Lung microvascular endothelial cell (primary cell): ENCODE results near the gene IQSEC1. TPM values are rescaled to one million over a fixed set of nuclear protein-coding genes. Genes with fewer than 3 reads are reported as not detected.
A peak's percentile ranks its signal among the peaks of the same experiment; 100 is the strongest.
"Not testable (repeated sequence)": the region's sequence is repeated elsewhere in the genome, so short reads cannot be mapped to it uniquely, and the experiment has no call there.

Source experiments
- DNase-seq, 2 donors: peaks; one replicate each; pipeline versions ENCODE4 v3.0.0 to v3.0.0-alpha.2; 2010; ENCODE audit warnings: low read depth in 2 of 2
- total RNA-seq: library from RNA; depleted of rRNA; stranded (reverse); fragments of >200 nt; gene quantifications from 2 replicates; pipeline ENCODE4 v1.2.1, GENCODE V29; 2014

Gene IQSEC1
- total RNA-seq, 1 donor from 2014 or later: 63.7 TPM

DNA sequence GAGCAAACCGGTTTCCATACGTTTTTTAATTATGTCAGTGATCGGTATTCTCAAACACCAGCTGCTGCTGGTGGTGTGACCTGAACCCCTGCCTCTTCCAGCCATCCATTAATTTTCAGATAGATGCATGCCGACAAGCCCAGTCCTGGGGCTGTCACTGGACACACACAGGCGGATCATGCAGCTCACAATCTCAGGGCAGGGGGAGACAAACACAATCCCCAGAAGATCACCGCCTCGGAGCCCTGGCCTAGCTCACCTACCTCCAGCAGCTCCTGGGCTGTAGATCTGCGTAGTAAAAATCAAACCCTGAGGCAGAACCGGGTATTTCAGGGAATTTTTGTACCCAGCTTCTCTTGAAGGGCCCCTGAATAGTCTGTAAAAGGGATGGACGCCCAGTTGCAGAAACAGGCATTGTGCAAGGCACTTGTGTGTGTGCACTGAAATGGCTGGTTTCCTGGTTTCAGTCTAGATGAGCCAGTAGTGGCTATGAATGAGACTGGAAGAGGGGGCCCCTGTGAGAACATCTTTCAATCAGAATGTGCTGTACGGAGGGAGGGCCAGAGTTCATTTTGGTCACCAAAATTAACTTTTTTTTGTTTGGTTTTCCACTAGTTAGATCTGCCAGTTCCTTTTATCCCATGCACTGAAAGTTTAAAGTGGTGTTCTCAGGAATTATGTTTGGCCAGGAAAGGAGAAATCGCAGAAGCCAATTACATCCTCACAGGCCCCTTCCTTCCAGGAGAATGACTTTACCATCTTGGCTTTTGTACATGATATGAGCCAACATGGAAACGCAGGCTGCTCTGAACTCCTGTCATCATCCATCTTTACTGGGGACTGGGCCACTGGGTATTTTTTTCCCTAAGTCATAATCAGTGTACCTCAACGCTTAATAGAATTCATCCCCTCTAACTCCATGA lies 176.9 kb downstream of the IQSEC1 start:
- peak in 1 of 2 donors; percentile 20 for DNase-seq

DNA sequence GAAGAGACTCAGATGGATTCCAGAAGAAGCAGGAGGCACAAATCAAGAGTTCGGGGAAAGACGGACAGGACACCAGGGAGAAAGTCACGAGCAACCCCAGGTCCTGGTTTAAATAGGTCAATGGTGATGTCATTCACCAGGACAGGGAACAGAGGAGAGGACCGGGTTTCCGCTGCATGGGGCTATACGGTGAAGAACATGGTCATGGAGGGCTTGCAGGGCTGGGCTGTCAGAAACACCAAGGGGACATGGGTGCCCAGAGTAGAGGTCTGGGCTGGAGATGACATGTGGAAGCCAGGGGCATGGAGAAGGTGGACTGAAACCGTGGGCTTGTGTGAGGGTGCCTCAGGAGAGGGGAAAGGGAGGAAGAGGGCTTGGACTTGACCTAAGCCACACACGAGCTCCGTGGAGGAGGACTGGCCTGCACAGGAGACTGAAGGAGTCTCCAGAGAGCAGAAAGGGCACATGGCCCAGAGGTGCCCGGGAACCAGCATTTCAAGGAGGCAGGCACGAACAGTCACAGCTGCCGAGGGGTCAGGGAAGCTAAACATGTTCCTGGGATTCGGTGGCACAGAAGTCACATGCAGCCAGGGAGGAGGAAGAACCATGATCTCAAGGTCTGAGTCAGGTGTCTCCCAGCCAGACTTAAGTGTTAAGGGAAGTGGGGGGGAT lies 177.7 kb downstream of the IQSEC1 start:
- peak in 1 of 2 donors; percentile 14 for DNase-seq

DNA sequence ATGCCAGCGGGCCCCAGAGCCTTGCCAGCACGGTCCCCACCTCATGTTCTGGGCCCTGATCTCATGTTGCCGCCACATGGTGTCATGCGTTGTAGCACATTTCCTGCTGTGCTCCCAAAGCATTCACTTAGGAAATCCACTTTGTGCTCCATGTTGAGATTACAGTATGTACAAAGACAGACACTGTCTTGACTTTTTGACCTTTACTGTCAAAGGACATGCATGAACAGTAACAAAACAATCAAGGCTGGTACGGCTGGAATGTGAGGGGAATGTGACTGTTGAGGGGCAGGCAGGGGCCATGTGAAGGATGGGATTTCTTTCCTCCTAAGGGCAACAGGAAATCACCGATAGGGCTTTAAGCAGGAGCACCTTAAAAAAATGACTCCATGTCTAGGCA lies 178.6 kb downstream of the IQSEC1 start:
- peak in 1 of 2 donors; percentile 41 for DNase-seq

DNA sequence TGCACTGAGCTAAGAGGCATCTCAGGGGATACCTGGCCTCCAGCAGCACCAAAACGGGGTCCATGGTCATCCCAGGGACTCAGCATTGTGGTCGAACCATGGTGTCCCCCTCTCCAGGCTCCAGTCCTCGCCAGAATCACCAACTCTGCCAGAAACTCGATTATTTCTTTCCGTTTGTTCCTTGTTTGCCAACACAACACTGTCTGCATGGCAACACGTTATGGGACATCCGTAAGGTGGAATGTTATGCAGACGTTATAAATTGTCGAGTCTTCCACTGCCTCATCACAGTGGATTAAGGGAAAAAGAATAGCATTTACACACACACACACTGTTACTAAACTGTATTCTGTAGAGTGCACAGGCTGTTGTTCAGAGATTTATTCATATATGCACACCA lies 179.4 kb downstream of the IQSEC1 start:
- peak in 1 of 2 donors; percentile 66 for DNase-seq

DNA sequence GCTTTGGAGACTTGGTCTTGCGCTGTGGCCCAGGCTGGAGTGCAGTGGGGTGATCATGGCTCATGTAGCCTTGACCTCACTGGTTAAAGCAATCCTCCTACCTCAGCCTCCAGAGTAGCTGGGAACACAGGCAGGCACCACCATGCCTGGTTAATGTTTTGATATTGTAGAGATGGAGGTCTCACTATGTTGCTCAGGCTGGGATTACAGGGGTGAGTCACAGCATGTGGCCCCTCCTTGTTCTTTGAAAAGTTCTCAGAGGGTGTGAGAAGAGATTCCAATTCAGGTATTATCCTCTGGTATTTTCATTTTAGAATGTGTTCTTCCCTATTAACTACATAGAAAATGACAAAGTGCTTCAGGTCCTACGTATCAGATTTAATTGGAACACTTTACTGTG lies 180.0 kb downstream of the IQSEC1 start:
- no peak for DNase-seq

DNA sequence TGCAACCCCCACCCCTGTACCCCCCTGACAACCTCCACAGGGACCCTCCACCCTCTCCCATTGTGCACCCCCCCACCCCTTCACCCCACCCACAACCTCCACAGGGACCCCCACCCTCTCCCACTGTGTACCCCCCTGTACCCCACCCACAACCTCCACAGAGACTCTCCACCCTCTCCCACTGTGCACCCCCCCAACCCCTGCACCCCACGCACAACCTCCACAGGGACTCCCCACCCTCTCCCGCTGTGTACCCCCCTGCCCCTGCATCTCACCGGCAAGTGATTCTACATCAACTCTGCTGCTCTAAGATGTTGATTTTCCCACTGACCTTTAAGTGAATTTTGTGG lies 180.4 kb downstream of the IQSEC1 start:
- no peak for DNase-seq

DNA sequence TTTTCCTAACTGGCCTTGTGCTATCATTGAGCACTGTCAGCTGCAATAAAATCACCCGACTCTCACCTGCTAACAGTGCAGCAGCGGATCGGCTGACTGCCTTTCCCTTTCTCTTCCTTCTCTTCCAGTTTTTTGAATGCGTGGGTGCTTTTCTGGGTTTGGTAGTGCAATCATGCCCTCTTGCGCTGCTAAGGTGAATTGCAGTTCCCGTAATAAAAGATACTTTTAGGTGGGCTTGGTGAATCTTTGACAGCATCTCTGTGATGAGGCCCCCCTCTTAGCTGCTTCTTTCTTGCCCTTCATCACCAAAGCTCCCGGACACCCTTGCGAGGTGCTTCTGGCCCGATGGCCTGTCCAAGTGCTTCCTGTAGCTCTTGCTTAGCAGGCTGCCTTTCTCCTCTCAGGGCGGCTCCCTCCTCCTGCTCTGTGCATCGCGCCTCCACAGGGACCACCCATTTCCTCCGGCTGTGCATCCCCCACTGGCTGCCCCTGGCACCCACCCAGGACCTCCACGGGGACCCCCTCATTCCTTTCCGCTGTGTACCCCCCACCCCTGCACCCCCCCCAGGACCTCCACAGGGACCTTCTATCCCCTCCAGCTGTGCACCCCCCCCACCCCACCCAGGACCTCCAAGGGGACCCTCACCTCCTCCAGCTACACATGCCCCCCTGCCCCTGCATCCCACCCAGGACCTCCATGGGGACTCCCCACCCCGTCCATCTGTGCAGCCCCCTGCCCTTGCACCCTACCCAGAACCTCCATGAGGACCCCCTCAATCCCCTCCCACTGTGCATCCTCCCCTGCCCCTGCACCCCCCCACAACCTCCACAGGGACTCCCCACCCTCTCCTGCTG lies 181.0 kb downstream of the IQSEC1 start:
- DNase-seq: peak; percentile 61 to 81

DNA sequence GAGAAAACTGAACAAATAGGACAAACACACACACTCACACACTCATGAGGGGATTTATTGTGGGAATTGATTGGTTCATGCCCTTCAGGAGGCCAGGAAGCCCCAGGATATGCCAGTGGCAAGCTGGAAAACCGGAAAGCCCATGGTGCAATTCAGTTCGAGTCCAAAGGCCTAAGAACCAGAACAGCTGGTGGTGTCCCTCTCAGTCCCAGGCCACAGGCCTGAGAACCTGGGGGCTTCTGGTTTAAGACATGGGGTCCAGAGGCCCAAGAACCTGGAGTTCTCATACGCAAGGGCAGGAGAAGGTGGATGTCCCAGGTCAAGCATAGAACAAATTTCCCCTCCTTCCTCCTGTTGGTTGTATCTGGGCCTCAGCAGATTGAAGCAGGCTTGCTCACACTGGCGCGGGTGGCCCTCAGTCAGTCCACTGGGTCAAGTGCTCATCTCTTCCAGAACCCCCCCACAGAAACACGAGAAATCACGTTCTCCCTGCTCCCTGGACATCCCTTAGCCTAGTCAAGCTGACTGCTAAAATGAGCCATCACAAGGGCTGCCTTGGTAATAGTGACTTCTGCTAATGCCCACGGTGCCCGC lies 181.7 kb downstream of the IQSEC1 start:
- no peak for DNase-seq

DNA sequence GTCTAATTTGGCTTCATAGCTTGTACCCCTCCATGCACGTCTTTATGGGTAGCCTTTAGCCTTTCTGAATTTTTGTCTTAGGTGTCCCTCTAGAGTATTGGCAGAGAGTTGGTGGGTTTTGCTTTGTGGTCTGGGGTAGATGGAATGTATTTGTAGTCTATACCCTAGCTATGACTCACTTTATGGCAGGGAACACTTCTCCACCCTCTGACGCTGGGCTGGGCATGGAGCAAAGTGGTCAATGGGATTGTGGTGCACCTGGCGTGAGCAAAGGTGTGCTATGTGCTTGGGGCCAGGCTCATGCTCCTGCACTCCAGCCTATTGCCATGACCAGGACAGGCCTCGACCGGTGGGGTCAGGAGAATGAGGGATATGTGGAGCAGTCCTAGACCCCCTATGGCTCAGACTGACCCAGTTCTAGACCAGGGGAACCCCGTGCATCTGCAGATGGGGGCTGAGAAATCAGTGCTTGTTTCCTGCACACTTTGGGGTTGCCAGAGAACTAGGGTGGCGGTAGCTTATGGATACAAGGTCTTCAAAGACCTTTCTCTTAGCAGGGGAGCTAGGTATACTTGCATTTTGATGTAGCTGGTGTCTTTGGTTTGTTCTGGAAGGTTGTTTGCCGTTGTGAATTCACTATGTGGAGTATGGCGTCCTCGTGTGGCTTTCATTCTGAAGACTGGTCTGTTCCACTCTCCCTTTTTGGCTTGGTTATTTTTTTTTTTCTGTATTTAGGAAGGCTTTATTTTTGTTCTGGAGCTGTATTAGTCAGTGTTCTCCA lies 182.4 kb downstream of the IQSEC1 start:
- DNase-seq: no peak

DNA sequence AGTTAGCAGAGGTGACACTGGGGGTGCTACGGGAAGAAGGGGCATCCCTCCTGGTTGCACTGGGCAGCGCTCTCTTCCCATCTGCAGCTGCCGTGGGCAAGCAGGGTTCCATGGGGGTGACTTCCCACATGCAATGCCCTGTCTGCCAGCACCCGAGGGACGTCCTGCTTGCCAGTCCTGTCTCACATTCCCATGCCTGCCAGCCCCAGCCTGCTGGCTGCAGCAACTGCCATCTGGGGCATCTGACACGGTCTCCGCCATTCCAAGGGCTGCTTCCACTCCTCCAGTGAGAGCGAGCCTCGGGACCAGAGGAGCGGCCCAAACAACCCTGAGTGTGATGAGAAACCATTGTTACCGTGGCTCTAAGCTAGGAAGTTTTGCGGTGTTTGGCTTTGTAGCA lies 186.5 kb downstream of the IQSEC1 start:
- DNase-seq: no peak

DNA sequence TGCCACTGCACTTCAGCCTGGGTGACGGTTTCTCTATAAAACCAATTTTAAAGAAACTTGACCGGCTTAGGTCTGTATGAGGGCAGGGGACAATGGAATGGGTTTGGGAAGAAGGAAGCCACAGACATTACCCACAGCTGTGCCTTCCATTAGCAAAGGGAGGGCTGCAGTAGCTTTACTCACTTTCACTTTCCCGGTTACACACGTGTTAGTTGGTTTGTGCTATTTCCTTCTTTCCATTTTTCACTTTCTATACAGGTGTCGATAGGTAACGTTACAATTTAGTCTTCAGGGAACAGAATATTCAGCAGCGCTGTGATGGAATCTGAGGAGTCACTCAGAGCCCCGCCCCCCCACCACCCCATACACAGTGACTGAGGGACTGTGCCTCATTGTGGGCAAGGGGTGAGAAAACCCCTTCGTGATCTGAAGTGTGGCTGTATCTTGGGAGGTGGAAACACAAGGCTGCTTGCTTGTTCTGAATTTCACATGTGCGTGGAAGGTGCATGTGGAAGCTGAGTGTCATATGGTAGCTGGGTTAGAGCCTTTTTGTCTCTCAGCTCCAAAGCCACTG lies 187.0 kb downstream of the IQSEC1 start:
- DNase-seq: no peak

DNA sequence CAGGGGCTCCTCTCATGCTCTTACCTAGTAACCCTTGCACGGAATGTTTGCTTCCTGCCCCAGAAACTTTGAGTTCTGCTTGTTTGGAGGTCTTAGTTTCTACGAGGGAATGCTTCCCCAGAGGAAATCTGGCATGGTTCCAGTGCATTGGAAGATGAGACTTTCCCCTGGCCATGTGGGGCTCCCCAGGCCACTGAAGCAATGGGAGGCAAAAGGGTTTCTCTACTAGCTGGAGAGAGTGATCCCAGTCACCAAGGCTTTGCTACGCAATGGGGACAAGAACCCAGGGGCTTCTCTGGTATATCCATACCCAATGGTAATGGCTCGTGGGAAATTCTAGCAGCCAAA lies 187.7 kb downstream of the IQSEC1 start:
- no peak for DNase-seq

DNA sequence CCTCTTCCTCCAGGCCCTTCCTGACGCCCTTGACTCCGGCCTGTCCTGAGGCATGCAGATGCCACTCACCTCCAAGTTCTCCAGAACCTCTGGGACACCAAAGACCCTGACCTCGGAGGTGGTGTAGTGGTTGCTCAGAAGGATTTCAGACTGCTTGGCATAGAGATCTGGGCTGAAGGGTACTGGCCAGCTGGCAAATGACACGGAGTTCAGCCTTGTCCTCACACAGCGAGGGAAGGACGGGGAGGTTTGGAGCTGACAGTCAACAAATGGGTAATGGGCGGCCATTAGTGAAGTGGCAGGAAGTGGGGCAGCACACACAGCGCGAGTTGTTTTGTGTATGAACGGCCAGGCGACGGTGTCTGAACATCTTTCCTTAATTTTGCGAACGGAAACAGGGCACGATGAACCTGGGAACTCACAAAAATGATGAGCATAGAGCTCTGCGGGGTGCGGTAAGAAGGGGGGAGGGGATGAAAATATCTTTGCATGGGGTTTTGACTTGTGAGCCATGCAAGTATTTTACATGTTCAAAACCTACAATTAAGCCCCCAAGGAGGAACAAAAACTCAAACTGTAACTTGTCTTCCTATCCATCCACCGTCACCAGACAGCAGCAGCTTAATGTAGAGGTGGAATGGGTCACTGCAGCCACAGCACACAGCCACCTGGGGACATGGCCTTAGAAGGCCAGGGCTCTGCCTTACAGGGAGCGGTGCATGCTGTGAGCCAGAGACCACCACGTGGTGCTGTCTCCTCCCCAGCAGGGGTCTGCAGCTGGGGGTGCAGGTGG lies 188.2 kb downstream of the IQSEC1 start:
- no peak for DNase-seq

DNA sequence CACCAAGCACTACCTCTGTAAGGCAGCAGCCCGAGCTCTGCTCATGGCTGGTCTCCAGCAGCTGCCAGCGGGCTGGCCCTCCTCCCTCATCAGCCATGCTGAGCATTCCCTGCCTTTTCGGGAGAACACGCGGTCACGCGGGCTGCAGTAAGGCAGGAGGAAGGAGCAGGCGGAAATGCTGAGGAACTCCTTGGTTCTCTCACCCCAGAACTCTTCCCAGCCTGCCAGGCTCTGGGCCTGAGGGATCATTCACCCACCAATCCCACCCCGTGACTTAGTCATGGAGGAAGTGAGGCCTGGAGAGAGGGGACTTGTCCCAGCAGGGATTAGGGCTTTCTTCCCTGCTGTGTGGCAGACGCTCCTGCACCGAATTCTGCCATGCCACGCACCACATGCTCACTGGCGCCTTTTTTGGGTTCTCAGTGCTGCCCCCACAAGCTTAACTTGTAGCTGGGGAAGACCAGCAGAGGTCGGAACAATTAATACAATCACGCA lies 189.0 kb downstream of the IQSEC1 start:
- DNase-seq: no peak

DNA sequence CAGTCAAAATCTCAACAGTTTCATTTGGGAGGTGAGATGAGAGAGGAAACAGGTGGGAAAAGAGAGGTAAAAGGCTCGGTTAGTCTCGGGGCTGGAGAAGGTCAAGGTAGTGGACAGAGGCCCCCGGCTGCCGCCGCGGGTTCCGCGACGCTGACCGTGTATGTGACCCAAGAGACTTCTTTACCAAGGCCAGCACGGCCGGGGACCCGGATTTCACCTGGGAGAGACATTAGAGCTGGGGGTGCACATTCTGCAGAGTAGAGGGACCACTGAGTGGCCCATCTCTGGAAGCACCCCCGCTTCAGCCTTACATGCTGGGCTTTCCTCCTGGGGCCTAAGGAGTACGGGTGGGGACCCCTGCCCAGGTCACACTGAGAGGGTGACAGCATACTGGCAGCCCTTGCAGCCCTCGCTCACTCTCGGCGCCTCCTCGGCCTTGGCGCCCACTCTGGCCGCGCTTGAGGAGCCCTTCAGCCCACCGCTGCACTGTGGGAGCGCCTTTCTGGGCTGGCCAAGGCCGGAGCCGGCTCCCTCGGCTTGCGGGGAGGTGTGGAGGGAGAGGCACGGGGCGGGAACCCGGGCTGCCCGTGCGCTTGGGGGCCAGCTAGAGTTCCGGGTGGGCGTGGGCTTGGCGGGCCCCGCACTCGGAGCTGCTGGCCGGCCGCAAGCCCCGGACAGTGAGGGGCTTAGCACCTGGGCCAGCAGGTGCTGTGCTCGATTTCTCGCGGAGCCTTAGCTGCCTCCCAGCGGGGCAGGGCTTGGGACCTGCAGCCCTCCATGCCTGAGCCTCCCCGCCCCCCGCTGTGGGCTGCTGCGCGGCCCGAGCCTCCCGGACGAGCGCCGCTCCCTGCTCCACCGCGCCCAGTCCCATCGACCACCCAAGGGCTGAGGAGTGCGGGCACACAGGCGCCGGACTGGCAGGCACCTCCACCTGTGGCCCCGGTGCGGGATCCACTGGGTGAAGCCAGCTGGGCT lies 190.6 kb downstream of the IQSEC1 start:
- DNase-seq: no peak

DNA sequence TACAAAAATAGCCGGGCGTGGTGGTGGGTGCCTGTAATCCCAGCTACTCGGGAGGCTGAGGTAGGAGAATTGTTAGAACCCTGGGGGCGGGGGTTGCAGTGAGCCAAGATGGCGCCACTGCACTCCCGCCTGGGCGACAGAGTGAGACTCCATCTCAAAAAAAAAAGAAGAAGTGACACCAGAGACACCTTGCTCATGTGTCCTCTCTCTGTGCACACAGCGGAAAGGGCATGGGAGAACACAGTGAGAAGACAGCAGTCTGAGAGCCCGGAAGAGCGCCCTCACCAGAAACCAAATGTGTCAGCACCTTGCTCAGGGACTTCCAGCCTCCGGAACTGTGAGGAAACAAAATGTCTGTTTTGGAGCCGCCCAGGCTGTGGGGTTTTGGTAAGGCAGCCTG lies 191.4 kb downstream of the IQSEC1 start:
- DNase-seq: not testable (repeated sequence)

DNA sequence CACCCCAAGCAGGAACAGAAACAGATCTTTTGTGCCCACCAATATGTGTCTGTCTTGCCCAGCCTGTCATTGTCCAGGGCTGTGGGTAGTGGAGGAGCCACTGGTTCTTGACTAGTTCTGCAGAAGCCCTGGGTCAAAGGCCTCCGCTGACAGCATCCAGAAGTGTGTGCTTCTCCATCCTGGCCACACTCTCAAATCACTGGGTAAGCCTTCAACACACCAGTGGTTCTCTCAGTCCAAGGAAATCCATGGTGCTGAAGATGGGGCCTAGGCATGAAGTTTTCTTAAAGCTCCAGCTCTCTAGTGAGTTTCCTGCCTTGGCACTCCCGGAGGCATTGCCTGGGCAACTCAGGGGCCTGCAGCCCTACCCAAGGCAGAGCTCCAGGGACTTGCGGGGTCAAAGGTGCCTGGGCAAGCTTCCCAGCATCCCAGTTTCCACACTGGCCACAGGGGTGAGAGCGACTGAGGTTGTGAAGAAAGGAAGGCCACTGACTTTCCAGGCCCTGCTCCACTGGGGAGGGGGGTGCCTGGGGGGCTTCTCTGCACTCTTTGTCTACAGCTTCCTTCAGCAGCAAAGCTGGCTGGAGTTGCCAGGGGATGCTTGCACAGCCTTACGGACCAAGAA lies 193.9 kb downstream of the IQSEC1 start:
- no peak for DNase-seq

DNA sequence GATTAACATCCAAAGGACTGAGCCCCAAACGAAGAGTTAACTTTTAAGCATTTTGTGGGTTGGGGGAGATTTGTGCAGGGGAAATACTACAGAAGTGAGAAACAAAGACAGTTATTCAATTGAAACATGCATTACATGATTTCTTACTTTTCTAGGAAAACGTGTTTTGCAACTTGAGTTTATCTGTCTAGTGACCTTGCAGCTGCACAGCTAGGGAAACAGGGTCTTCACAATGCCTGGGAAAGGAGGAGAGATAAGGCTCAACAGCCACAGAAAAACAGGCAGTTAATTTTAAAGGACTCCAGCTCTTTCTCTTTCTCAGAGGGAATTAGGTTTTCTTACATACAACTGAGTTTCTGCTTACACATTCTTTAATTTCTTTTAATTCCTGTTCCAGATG lies 194.5 kb downstream of the IQSEC1 start:
- DNase-seq: not testable (repeated sequence)
